Measurements from ENCODE around the gene NR5A2.
A peak's percentile ranks its signal among the peaks of the same experiment; 100 is the strongest.

The NR5A2 gene

GRCh38 chr1:200038325-200038980 is 10.9 kb downstream of the NR5A2 start:
- H3K27me3 ChIP-seq (ENCODE audit: control insufficient read depth, insufficient read depth, low read length), result peaks cover 57% of the 10 kb centered on the region
- no peak overlapping the region for H3K27ac ChIP-seq (ENCODE audit: low read depth, low read length)
- no peaks in the 10 kb centered on the region for H3K4me1 ChIP-seq (ENCODE audit: control insufficient read depth, insufficient read depth, low read length)
- no peak overlapping the region for H3K9ac ChIP-seq (ENCODE audit: low read length)
- no peaks in the 10 kb centered on the region for H3K36me3 ChIP-seq (ENCODE audit: control insufficient read depth, insufficient read depth, low read length)
- peak overlapping the region; percentile 66 for H3K4me3 ChIP-seq (ENCODE audit: low read length)

DNA sequence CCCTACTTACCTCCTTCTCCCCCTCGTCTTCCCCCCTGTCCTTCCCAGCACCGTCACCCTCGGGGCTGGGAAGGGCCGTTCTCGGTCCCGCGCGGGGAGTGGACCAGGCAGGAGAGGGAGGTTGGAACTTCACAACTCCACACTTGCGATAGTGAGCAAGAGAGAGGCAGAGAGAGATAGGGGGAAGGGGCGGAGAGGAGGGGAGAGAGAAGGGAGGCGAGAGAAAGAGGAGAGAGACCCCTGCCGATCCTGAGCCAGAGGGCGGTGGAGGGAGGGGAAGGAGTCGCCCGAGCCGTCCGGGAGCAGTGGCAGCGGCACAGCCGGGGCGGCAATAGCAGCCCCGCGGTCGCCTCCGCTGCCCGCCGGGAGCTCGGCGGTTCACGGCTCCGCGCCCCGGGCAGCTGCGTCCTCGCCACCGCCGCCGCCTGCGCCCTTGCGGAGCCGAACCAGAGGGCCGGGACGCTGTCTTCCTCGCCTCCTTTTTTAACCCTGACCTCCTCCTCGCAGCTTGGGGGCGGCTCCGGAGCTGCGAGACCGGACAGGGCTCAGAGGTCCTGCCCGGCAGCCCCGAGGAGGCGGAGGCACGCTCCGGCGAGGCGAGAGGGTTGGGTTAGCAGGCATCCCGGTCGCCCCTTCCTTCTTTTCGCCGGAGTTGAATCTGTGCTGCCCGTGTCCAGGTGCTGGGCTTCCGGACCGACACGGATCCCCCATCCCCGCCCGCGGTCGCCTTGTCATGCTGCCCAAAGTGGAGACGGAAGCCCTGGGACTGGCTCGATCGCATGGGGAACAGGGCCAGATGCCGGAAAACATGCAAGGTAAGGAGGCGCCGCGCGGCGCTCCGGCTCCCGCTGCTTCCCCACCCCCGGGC is 11.7 kb downstream of the NR5A2 start:
- peaks cover 56% of the 10 kb centered on the region for H3K27me3 ChIP-seq (ENCODE audit: control insufficient read depth, insufficient read depth, low read length)
- H3K4me1 ChIP-seq (ENCODE audit: control insufficient read depth, insufficient read depth, low read length), result no peaks in the 10 kb centered on the region
- H3K4me3 ChIP-seq (ENCODE audit: low read length), result peak overlapping the region; percentile 66
- H3K9ac ChIP-seq (ENCODE audit: low read length), result no peak overlapping the region
- H3K36me3 ChIP-seq (ENCODE audit: control insufficient read depth, insufficient read depth, low read length), result no peaks in the 10 kb centered on the region
- no peak overlapping the region for H3K27ac ChIP-seq (ENCODE audit: low read depth, low read length)

GRCh38 chr1:200039849-200040474 is 12.5 kb downstream of the NR5A2 start:
- no peak overlapping the region for H3K27ac ChIP-seq (ENCODE audit: low read depth, low read length)
- H3K9ac ChIP-seq (ENCODE audit: low read length), result no peak overlapping the region
- peaks cover 54% of the 10 kb centered on the region for H3K27me3 ChIP-seq (ENCODE audit: control insufficient read depth, insufficient read depth, low read length)
- no peaks in the 10 kb centered on the region for H3K4me1 ChIP-seq (ENCODE audit: control insufficient read depth, insufficient read depth, low read length)
- H3K36me3 ChIP-seq (ENCODE audit: control insufficient read depth, insufficient read depth, low read length), result no peaks in the 10 kb centered on the region
- H3K4me3 ChIP-seq (ENCODE audit: low read length), result peak overlapping the region; percentile 66

GRCh38 chr1:200040481-200041138 is 13.1 kb downstream of the NR5A2 start:
- Histone ChIP-seq H3K9ac (ENCODE audit: low read length) (no peak overlapping the region), H3K36me3 (ENCODE audit: control insufficient read depth, insufficient read depth, low read length) (no peaks in the 10 kb centered on the region), H3K4me3 (ENCODE audit: low read length) (peak overlapping the region; percentile 66), H3K27me3 (ENCODE audit: control insufficient read depth, insufficient read depth, low read length) (peaks cover 48% of the 10 kb centered on the region), H3K4me1 (ENCODE audit: control insufficient read depth, insufficient read depth, low read length) (no peaks in the 10 kb centered on the region), H3K27ac (ENCODE audit: low read depth, low read length) (no peak overlapping the region)

DNA sequence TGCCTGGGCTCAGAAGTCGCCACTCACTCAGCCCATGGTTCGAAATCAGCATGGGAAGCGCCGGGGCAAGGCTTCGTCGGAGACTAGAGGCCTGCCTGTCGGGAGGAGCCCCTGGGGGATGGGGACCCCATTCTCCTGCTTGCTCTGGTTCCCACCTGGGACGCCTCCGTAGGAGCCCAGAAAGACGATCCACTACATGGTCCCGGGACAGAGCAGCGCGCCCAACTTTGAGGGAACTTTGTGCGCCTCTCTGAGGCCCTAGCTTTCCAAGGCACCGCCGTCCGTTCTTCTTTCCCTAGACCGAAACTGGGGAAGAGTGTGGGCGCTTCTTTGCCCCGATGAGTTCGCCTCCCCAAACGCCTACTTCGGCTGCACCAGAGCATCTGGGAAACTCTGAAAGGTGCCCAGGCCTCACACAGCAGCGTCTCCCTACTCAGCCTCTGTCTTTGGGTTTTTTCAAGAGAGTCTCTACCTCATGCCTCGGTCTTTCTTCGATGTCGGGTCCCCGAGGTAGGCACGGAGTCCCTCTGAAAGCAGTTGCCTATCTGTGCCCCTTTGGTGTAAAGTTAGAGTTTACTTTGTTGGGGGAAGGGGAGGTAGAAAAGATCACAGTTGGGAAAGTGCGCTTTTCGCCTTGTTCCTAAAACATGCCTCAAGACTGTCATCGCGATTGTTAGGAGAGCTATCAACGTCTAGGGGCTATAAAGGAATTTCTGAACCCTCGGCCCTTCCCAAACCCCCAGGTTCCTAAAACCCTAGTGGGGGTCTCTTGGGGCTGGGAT is 14.0 kb downstream of the NR5A2 start:
- peak overlapping the region; percentile 66 for H3K4me3 ChIP-seq (ENCODE audit: low read length)
- no peaks in the 10 kb centered on the region for H3K4me1 ChIP-seq (ENCODE audit: control insufficient read depth, insufficient read depth, low read length)
- H3K9ac ChIP-seq (ENCODE audit: low read length), result no peak overlapping the region
- H3K36me3 ChIP-seq (ENCODE audit: control insufficient read depth, insufficient read depth, low read length), result no peaks in the 10 kb centered on the region
- peaks cover 44% of the 10 kb centered on the region for H3K27me3 ChIP-seq (ENCODE audit: control insufficient read depth, insufficient read depth, low read length)
- H3K27ac ChIP-seq (ENCODE audit: low read depth, low read length), result no peak overlapping the region

DNA sequence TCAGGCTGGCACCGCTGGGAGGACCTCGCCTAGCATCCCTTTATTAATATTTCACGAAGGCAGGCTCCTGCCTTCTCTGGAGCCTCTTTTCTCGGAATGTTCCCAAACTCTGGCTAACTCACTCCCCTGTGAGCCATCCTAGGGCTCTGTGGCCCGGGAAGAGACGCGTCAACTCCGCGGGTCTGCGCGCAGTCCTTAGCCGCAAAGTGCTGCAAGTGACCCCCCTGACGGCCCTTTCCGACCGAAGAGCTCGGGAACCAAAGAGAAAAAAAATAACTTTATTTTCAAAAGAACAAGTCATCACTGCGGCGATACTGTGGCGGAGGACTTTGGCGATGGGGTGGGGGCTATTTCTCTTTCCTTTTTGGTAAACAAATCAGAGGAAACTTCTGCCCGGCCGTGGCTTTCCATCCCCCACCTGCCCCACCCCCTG is 14.6 kb downstream of the NR5A2 start:
- peak overlapping the region; percentile 66 for H3K4me3 ChIP-seq (ENCODE audit: low read length)
- peaks cover 41% of the 10 kb centered on the region for H3K27me3 ChIP-seq (ENCODE audit: control insufficient read depth, insufficient read depth, low read length)
- no peak overlapping the region for H3K9ac ChIP-seq (ENCODE audit: low read length)
- H3K27ac ChIP-seq (ENCODE audit: low read depth, low read length), result no peak overlapping the region
- H3K36me3 ChIP-seq (ENCODE audit: control insufficient read depth, insufficient read depth, low read length), result no peaks in the 10 kb centered on the region
- no peaks in the 10 kb centered on the region for H3K4me1 ChIP-seq (ENCODE audit: control insufficient read depth, insufficient read depth, low read length)

DNA sequence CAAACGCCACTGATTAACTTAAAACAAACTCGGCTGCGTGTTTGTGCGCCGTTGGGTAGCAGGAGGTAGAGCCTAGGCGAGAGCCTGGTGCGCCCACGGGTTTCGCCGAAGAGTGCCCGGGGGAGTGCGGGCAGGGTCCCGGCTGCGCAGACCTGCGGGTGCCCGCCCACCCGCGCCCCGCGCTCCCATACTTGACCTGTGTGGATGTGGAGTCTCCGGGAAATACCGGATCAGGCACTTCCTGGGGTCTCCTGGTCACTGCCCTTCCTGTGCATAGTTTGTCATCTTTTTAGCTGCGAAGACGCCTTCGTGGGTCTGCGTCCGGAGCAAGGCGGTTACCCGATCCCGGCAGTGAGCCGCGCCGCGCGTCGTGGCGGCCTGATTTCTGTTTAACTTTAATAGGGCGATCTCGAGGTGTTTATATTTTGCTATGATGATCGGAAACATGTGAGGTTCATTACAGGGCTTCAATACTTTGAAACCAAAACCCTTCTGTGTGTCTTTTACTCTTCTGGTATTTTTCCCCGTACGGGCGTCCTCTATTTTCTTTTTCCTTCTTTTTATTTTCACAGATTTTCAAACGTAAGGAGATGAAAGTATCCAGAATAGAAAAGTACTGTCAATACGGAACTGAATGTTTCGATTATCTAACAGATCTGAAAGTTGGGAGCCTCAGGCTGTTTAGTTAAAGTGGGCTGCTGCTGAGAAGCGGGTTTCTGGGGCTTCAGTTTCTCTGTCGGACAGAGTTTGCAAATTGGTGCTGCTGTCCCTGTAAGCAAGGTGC is 15.2 kb downstream of the NR5A2 start:
- Histone ChIP-seq H3K36me3 (ENCODE audit: control insufficient read depth, insufficient read depth, low read length) (no peaks in the 10 kb centered on the region), H3K9ac (ENCODE audit: low read length) (no peak overlapping the region), H3K27ac (ENCODE audit: low read depth, low read length) (no peak overlapping the region), H3K27me3 (ENCODE audit: control insufficient read depth, insufficient read depth, low read length) (peaks cover 39% of the 10 kb centered on the region), H3K4me3 (ENCODE audit: low read length) (peak overlapping the region; percentile 66), H3K4me1 (ENCODE audit: control insufficient read depth, insufficient read depth, low read length) (no peaks in the 10 kb centered on the region)

- Histone ChIP-seq H3K9ac (ENCODE audit: low read length) (no peak overlapping the region), H3K36me3 (ENCODE audit: control insufficient read depth, insufficient read depth, low read length) (no peaks in the 10 kb centered on the region), H3K27ac (ENCODE audit: low read depth, low read length) (no peak overlapping the region), H3K4me1 (ENCODE audit: control insufficient read depth, insufficient read depth, low read length) (no peaks in the 10 kb centered on the region), H3K4me3 (ENCODE audit: low read length) (peak overlapping the region; percentile 66), H3K27me3 (ENCODE audit: control insufficient read depth, insufficient read depth, low read length) (peaks cover 37% of the 10 kb centered on the region)
Measured at GRCh38 chr1:200043336-200043668, 15.8 kb downstream of the NR5A2 start.

- Histone ChIP-seq H3K9ac (ENCODE audit: low read length) (no peak overlapping the region), H3K4me1 (ENCODE audit: control insufficient read depth, insufficient read depth, low read length) (no peaks in the 10 kb centered on the region), H3K4me3 (ENCODE audit: low read length) (no peak overlapping the region), H3K27me3 (ENCODE audit: control insufficient read depth, insufficient read depth, low read length) (peaks cover 24% of the 10 kb centered on the region), H3K27ac (ENCODE audit: low read depth, low read length) (no peak overlapping the region), H3K36me3 (ENCODE audit: control insufficient read depth, insufficient read depth, low read length) (no peaks in the 10 kb centered on the region)
Measured at GRCh38 chr1:200046115-200046514, 18.6 kb downstream of the NR5A2 start.

- H3K4me1 ChIP-seq (ENCODE audit: control insufficient read depth, insufficient read depth, low read length), result no peaks in the 10 kb centered on the region
- no peak overlapping the region for H3K4me3 ChIP-seq (ENCODE audit: low read length)
- H3K27me3 ChIP-seq (ENCODE audit: control insufficient read depth, insufficient read depth, low read length), result peaks cover 5% of the 10 kb centered on the region
- no peaks in the 10 kb centered on the region for H3K36me3 ChIP-seq (ENCODE audit: control insufficient read depth, insufficient read depth, low read length)
- no peak overlapping the region for H3K27ac ChIP-seq (ENCODE audit: low read depth, low read length)
- H3K9ac ChIP-seq (ENCODE audit: low read length), result no peak overlapping the region
Measured at GRCh38 chr1:200048244-200048643, 20.7 kb downstream of the NR5A2 start.

DNA sequence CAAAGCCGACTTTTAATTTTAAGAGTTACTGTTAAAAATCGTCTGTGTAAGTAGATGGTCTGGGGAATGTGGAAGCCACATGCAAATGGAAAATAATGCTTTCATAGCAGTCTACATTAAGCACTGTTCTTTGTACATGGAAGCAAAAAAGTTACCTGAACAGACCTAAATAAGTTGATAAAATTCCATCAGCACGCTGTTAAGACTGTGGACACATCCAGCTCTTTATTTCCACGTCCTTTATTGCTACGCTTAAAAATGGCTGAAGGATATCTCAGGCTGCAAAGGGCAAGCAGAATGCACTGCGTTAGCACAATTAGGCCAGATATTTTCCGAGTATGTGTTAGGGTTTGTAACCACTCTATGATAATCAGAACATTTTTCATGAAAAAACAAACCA is 22.3 kb downstream of the NR5A2 start:
- no peaks in the 10 kb centered on the region for H3K36me3 ChIP-seq (ENCODE audit: control insufficient read depth, insufficient read depth, low read length)
- no peak overlapping the region for H3K27ac ChIP-seq (ENCODE audit: low read depth, low read length)
- no peak overlapping the region for H3K4me3 ChIP-seq (ENCODE audit: low read length)
- no peaks in the 10 kb centered on the region for H3K4me1 ChIP-seq (ENCODE audit: control insufficient read depth, insufficient read depth, low read length)
- H3K9ac ChIP-seq (ENCODE audit: low read length), result no peak overlapping the region
- H3K27me3 ChIP-seq (ENCODE audit: control insufficient read depth, insufficient read depth, low read length), result no peaks in the 10 kb centered on the region

All from rectal smooth muscle tissue (tissue), 1 donor.